PFSK-1 (cell line): ENCODE measurements around the gene CACNA1C.

Experiments
- FOXP2 ChIP-seq: optimal IDR thresholded peaks from 2 replicates; pipeline ENCODE3; 2011; ENCODE audit warnings: borderline replicate concordance, control low read depth, inconsistent platforms; ENCODE audit not compliant: insufficient read depth; ENCODE audit errors: extremely low read length, extremely low read depth
- POLR2AphosphoS5 ChIP-seq: IDR thresholded peaks from 2 replicates; pipeline ENCODE4 v1.6.1; 2012; ENCODE audit warnings: low read depth, mild to moderate bottlenecking, control low read depth, low read length, moderate library complexity
- REST ChIP-seq, 2 experiments: IDR thresholded peaks; 2 replicates each; pipeline versions ENCODE4 v1.6.1 to v1.8.0; 2011 to 2012; ENCODE audit warnings: low read depth in 2 of 2, low read length in 2 of 2, control low read depth in 1 of 2, inconsistent platforms in 1 of 2, mild to moderate bottlenecking in 1 of 2, moderate library complexity in 1 of 2; ENCODE audit not compliant: insufficient read depth in 1 of 2
- SIN3A ChIP-seq: IDR thresholded peaks from 2 replicates; pipeline ENCODE4 v1.6.1; 2012; ENCODE audit warnings: mild to moderate bottlenecking, low read length, moderate library complexity, borderline replicate concordance; ENCODE audit not compliant: insufficient read depth
- TAF1 ChIP-seq: IDR thresholded peaks from 2 replicates; pipeline ENCODE4 v1.6.1; 2012; ENCODE audit warnings: low read length, control low read depth, borderline replicate concordance; ENCODE audit not compliant: insufficient read depth

The CACNA1C gene

GRCh38 chr12:2466211-2466610 lies 413.4 kb downstream of the CACNA1C start:
- TF ChIP-seq POLR2AphosphoS5, result no peak
- no peak for TF ChIP-seq TAF1
- TF ChIP-seq REST (IDR thresholded peaks at IDR 0.05; ENCODE audit: insufficient read depth in 1 of 2, low read depth in 2 of 2, low read length in 2 of 2), result no peak
- TF ChIP-seq FOXP2, result no peak
- TF ChIP-seq SIN3A, result no peak

GRCh38 chr12:2467447-2468195 lies 414.8 kb downstream of the CACNA1C start:
- no peak for TF ChIP-seq FOXP2
- TF ChIP-seq SIN3A, result no peak
- no peak for TF ChIP-seq REST (IDR thresholded peaks at IDR 0.05; ENCODE audit: insufficient read depth in 1 of 2, low read depth in 2 of 2, low read length in 2 of 2)
- TF ChIP-seq TAF1, result no peak
- TF ChIP-seq POLR2AphosphoS5, result no peak

GRCh38 chr12:2475984-2476383 lies 423.2 kb downstream of the CACNA1C start:
- TF ChIP-seq FOXP2 (no peak), POLR2AphosphoS5 (no peak), SIN3A (no peak), REST (IDR thresholded peaks at IDR 0.05; ENCODE audit: insufficient read depth in 1 of 2, low read depth in 2 of 2, low read length in 2 of 2) (no peak), TAF1 (no peak)

- TF ChIP-seq SIN3A, result no peak
- TF ChIP-seq POLR2AphosphoS5, result no peak
- no peak for TF ChIP-seq REST (IDR thresholded peaks at IDR 0.05; ENCODE audit: insufficient read depth in 1 of 2, low read depth in 2 of 2, low read length in 2 of 2)
- no peak for TF ChIP-seq TAF1
- TF ChIP-seq FOXP2, result no peak
Measured at GRCh38 chr12:2477009-2477766, 424.4 kb downstream of the CACNA1C start.
